OCI-LY7 (cell line): ENCODE data around the gene B4GALNT4.

Source experiments
- CTCF ChIP-seq: fragments of 200-600 bp; sonication (generic); conservative IDR thresholded peaks from 2 replicates; pipeline ENCODE4 v1.5.1; 2014; ENCODE audit warnings: mild to moderate bottlenecking, antibody characterized with exemption, low read length, moderate library complexity, mixed read lengths
- EZH2phosphoT487 ChIP-seq: fragments of 200-600 bp; sonication (generic); IDR thresholded peaks from 2 replicates; pipeline ENCODE4 v1.6.1; 2018; ENCODE audit warnings: low read depth, borderline replicate concordance, mild to moderate bottlenecking, mixed run types, antibody characterized with exemption, low read length, moderate library complexity, mixed read lengths

DNA sequence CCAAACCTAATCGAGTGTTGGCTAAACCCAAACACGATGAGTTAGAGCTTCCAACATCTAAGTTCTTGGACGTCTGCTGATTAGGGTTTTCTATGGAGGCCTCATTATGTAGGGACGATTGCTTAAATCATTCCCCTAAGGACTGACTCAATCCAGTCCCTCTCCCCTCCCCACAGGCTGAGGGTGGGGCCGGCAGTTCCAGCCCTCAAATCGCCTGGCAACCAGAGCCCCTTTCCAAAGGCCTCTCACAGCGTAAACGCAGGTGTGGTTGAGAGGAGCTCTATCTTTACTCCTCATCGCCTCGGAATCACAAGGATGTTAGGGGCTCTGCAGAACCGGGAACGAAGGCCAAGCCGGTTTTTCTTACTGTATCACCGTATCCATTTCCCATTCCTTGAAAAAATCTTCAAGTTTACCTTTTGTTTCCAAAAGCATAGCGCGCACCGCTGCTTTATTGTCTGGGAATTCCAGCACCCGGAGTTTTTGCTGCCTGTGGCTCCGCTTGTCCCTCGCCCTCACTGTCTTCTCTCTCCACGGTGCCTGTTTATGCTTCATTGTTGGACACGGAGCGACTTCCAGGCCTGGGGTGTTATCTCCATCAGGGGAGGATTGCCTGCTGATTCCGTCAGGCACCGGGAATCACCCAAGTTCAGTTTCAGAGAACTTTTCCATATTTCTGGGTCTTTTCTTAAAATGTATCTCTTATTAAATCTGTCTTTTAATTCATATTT is 34.9 kb upstream of the B4GALNT4 start:
- TF ChIP-seq CTCF (no peak), EZH2phosphoT487 (no peak)
